NCI-H524 treated with DMSO at 0.1 percent for 48 hours (cell line): ENCODE data around the gene GIPC3.

Experiments
- DNase-seq: peaks from one replicate; lab custom pipeline; 2025; lab: John Stamatoyannopoulos, UW

GIPC3 gene

DNA sequence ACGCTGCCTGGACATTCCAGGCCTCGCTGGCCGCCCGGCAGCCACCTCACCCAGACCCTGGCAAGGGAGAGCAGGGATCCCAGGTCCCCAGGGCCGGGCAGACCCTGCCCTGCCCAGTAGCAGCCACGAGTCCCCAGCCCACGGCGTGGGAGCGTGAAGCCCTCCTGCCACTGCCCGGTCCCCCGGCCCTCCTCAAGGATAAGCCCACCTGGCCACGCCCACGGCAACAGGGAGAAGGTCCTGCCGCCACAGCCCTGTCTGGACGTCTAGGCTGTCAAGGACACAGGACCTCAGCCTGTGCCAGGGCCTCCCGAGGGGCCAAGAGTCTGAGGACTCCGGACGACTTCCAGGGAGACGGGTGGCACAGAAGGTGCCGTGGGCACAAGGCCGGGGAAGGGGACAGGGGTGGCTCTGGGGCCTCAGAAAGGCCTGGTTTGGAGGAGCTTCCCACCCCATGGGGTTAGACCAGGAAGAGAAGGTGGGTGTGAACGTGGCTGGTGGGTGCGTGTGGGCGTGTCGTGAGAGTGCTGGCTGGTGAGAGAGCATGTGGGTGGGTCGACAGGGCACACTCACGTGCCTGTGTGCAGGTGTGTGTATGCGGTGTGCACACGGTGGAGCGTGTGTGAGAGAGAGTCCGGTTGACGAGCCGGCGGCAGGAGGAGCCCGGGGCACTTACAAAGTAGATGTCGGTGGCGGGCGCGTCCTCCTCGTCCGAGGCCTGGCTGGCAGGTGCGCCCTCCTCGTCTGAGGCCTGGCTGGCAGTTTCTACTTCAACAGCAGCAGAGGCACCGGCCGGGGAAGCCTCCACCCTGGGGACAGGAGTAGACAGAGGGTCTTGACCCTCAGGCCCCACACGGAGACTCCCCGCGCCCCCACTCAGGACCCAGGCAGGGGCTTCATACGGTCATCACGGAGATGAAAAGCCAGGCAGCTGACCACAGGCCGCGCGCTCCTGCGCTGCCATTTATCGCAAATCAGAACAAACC is 53.2 kb downstream of the GIPC3 start:
- DNase-seq: no peak

DNA sequence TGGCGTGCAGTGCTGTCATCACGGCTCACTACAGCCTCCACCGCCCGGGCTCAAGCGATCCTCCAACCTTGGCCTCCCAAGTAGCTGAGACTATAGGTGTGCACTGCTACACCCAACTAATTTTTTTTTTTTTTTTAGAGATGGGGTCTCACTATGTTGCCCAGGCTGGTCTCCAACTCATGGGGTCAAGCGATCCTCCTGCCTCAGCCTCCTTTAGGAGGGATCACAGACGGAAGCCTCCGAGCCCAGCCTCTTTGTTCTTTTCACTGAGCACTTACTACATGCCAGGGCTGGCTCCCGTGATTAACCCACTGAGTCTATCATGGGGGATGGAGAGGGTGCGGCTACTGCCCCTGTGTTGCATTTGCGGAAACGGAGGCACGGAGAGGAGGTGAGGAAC is 54.2 kb downstream of the GIPC3 start:
- no peak for DNase-seq

DNA sequence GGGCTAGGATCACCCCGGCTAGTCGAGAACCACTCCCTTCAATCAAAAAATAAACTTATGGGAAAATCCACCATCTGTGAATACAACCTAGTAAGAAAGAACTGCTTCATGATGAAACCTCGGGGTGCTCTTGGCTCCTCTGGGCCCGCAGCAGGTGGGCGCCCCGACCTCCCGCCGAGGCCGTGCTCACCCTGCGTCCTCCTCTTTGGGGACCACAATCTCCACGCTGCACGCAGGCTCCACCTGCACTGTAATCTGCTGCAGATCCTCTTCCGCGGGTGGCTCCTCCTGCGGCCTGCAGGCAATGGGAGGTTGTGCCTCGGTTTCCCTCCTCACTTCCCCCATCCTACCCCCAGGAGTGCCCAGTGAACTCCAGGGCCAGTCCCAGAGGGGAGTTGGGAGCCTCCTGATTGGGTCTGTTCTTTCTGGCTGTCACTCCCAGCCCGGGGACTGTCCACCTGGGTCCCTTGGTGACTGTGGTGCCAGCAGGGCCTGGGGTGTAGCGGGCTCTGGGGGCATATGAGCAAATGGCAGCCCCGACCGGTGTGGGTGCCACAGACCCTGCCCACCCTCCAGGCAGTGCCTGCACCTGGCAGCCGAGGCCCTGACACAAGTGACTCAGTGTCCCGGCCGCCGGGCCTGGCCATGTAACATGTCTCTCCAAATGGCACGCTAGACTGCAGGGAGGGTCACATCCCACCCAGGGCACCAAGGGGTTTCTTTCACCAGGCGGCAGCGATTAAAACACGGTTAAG is 56.4 kb downstream of the GIPC3 start:
- no peak for DNase-seq

DNA sequence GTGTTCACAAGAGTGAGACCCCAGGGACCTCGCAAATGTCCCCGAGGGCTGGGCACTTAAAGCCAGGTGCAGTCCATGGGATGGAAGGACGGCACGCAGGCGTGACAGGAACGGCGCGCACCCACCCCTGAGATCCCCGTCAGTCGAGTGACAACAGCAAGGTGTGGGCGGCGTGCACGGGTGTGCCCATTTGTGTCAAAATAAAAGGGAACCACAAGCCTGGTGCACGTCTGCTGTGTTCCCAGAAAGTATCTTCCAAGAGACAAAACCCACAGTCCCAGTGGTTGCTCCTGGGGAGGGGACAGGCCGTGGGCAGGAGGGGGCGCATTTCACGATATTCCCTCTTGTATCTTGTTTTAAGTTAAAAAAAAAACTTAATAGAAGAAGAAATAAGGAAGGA is 57.0 kb downstream of the GIPC3 start:
- no peak for DNase-seq
